ENCODE data around the gene NLRC5. TPM values are rescaled to one million over a fixed set of nuclear protein-coding genes. Genes with fewer than 3 reads are reported as not detected.

Gene NLRC5
- total RNA-seq, 1 experiment from 2014 or later, result 2.4 TPM

DNA sequence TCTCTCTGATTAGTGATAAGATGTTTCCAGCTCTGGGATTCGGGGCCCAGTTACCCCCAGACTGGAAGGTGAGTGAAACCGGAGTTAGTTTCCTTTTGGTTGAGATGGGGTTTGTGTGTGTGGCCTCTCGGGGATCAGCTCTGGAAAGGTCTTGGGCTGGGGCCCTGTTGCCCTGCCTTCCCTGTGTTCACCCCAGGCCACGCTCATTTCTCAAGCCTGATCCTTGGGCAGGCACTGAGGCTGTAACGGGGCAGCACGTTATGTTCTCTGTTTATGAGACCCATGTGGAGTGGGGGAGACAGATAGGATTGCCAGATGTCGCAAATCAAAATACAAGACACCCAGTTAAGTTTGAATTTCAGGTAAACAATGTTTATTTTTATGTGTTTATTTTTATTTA lies 138.5 kb downstream of the NLRC5 start:
- no peaks in the 10 kb centered on the region for H3K79me1 ChIP-seq (ENCODE audit: insufficient read depth, low read depth, low read length, poor library complexity, severe bottlenecking)
- no peak overlapping the region for H2AK5ac ChIP-seq (ENCODE audit: insufficient read length, low read length)
- TF ChIP-seq, protein P1, sequence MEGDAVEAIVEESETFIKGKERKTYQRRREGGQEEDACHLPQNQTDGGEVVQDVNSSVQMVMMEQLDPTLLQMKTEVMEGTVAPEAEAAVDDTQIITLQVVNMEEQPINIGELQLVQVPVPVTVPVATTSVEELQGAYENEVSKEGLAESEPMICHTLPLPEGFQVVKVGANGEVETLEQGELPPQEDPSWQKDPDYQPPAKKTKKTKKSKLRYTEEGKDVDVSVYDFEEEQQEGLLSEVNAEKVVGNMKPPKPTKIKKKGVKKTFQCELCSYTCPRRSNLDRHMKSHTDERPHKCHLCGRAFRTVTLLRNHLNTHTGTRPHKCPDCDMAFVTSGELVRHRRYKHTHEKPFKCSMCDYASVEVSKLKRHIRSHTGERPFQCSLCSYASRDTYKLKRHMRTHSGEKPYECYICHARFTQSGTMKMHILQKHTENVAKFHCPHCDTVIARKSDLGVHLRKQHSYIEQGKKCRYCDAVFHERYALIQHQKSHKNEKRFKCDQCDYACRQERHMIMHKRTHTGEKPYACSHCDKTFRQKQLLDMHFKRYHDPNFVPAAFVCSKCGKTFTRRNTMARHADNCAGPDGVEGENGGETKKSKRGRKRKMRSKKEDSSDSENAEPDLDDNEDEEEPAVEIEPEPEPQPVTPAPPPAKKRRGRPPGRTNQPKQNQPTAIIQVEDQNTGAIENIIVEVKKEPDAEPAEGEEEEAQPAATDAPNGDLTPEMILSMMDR (conservative IDR thresholded peaks at IDR 0.05), result no peak
- H3K27ac ChIP-seq (ENCODE audit: insufficient read length, low read depth, low read length), result no peak overlapping the region
- no peak overlapping the region for H2AFZ ChIP-seq (ENCODE audit: low read length)
- Mint-ChIP-seq H3K9me3 (no peaks in the 10 kb centered on the region), H3K27ac (peak overlapping the region in 1 of 3 experiments; percentile 53; a peak in 2 of 7 replicates), H3K4me3 (no peak overlapping the region), H3K36me3 (ENCODE audit: insufficient read depth in 1 of 3, low read depth in 3 of 3) (no peaks in the 10 kb centered on the region), H3K4me1 (peaks cover 7 to 14% of the 10 kb centered on the region in 2 experiments), H3K27me3 (ENCODE audit: low read depth) (no peaks in the 10 kb centered on the region)
- no peak overlapping the region for H3K18ac ChIP-seq (ENCODE audit: insufficient read length, low read depth, low read length)
- no peaks in the 10 kb centered on the region for H3K4me1 ChIP-seq (ENCODE audit: insufficient read depth, low read length)
- no peak overlapping the region for H3K56ac ChIP-seq (ENCODE audit: insufficient read length, low read depth, low read length)
- no peak for DNase-seq
- H3K4me2 ChIP-seq (ENCODE audit: insufficient read depth, insufficient read length, low read length), result no peak overlapping the region
- H2BK12ac ChIP-seq (ENCODE audit: insufficient read length, low read depth, low read length), result no peak overlapping the region
- WGBS (ENCODE audit: extremely low coverage, insufficient read length, low lambda C conversion rate), result no CpG with 5 or more reads among the region's 7 CpGs
- H3K9me3 ChIP-seq (ENCODE audit: control insufficient read depth, low read depth, low read length), result no peaks in the 10 kb centered on the region
- no peak overlapping the region for H3T11ph ChIP-seq (ENCODE audit: low read length)
- no peaks in the 10 kb centered on the region for H3K23me2 ChIP-seq (ENCODE audit: insufficient read length, low read depth, low read length, poor library complexity, severe bottlenecking)
- no peak overlapping the region for H2BK120ac ChIP-seq (ENCODE audit: low read depth, low read length, poor library complexity, severe bottlenecking)
- no peak overlapping the region for H2BK20ac ChIP-seq (ENCODE audit: low read depth, low read length, poor library complexity, severe bottlenecking)
- H4K5ac ChIP-seq (ENCODE audit: insufficient read length, low read depth, low read length), result no peak overlapping the region
- no peak overlapping the region for H2BK15ac ChIP-seq (ENCODE audit: low read depth, low read length)
- H4K91ac ChIP-seq (ENCODE audit: insufficient read length, low read depth, low read length), result no peak overlapping the region
- H4K8ac ChIP-seq (replicated peaks; ENCODE audit: insufficient read length, low read depth, low read length), result no peak overlapping the region
- H2BK5ac ChIP-seq (ENCODE audit: insufficient read length, low read length), result no peak overlapping the region
- no peaks in the 10 kb centered on the region for H4K20me1 ChIP-seq (ENCODE audit: control insufficient read depth, insufficient read depth, insufficient read length)
- no peaks in the 10 kb centered on the region for H3K27me3 ChIP-seq (ENCODE audit: insufficient read depth, low read length)
- no peak overlapping the region for H3K9ac ChIP-seq (ENCODE audit: extremely low read depth, insufficient read length, low read length)
- H3K4ac ChIP-seq (ENCODE audit: low read depth, low read length), result no peak overlapping the region
- no peak overlapping the region for H3K14ac ChIP-seq (ENCODE audit: insufficient read depth, low read length)
- H3K79me2 ChIP-seq (ENCODE audit: insufficient read depth, low read length), result no peaks in the 10 kb centered on the region
- no peak overlapping the region for H3K23ac ChIP-seq (ENCODE audit: insufficient read length, low read depth, low read length)

Data from H9 (cell line).